GM18502 (cell line): ENCODE data around the gene SLC35F1.

Experiments used
- ATAC-seq: cut with Tn5 transposase; IDR thresholded peaks from one replicate; pipeline ENCODE4 v1.9.1; 2021; ENCODE audit warnings: mild to moderate bottlenecking; ENCODE audit not compliant: unreplicated experiment, poor library complexity

SLC35F1 gene

DNA sequence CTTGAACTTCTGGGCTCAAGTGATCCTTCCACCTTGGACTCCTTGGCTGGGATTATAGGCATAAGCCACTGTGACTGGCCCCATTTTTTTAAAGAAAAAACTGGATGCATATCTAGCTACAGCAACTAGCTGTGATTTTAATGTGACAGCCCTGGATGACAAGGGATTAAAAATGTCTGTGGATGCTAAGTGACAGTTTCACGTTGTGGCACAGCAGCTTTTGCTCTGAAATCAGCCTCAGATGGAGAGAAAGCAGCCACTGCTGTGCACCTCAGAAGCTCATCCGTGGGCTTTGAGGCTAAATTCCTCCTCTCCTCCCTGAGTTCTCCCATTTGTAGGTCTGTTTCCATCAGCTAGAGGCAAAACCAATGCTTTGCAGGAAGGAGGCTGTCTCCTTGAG is 195.3 kb downstream of the SLC35F1 start:
- ATAC-seq: no peak

DNA sequence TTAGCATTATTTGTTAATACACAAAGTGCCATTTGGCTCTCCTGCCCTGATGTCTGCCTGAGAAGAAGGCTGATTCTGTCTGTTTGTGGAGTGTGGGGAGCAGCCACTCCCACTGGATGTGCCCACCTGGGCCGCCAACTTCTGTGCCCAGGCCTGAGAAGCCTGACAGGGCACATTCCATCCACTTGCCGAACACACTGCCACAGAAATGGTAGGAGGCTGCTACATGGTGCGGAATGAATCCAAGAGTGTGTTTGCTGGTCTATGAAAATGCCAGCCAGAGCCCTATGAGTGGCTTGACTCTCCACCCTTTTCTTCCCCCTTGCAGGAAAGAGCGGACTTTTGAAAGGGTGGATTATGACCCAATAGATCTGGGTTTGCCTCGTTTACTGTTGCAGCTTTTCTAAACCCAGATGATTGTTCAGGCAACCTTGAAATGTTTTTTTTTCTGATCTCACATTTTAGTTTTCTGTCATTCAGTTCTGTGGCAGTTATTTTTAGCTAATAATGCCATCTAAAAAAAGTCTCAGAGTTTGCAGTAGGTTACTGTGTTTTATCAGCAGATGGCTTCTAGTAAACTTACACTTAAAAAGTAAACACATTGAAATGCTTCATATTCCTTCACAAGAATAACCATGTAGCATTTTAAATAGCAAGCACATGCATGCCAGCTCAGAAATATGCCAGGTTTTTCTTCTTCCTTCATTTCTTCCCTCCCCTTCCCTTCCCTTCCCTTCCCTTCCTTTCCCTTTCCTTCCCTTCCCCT is 196.5 kb downstream of the SLC35F1 start:
- ATAC-seq: no peak

GRCh38 chr6:118122161-118122725 is 215.2 kb downstream of the SLC35F1 start:
- ATAC-seq: no peak

DNA sequence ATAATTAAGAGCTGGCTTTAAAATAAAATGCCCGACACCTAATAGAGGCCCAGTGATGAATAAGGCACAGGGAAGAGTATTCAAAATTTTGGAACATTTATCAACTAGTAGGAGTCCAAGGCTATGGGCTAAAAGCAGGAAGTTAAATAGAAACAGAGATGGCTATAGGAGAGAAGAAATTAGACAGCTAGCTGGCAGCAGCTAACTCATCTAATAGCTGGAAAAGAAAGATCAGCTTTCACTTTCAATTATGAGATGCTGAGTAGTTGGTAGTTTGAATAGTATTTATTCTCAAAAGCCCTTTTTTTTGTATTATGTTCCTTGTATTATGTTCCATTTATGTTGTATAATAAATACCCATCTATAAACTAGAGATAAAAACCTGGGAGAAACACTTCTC is 215.7 kb downstream of the SLC35F1 start:
- ATAC-seq: no peak

GRCh38 chr6:118123503-118124037 is 216.5 kb downstream of the SLC35F1 start:
- no peak for ATAC-seq

- no peak for ATAC-seq
Observed at GRCh38 chr6:118124851-118125250, 217.8 kb downstream of the SLC35F1 start.

GRCh38 chr6:118128755-118129154 is 221.7 kb downstream of the SLC35F1 start:
- no peak for ATAC-seq

DNA sequence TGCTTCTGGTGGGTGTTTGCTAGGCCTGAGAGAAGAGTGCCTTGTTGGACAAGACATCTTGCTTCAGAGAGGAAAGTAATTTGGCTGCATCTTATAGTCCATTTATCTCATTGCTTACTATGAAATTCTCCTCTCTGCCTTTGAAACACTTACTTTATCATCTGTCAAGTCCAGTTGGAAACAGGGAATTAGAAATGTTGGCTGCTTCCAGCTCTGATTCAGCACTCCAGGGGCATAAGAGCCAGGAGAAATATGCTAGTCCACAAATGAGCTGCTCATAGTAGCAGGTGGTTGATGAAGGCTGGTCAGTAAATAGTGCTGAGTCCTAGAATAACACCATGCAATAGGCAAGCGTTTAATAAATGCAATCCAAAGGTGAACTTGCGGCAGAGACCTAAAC is 227.1 kb downstream of the SLC35F1 start:
- no peak for ATAC-seq

DNA sequence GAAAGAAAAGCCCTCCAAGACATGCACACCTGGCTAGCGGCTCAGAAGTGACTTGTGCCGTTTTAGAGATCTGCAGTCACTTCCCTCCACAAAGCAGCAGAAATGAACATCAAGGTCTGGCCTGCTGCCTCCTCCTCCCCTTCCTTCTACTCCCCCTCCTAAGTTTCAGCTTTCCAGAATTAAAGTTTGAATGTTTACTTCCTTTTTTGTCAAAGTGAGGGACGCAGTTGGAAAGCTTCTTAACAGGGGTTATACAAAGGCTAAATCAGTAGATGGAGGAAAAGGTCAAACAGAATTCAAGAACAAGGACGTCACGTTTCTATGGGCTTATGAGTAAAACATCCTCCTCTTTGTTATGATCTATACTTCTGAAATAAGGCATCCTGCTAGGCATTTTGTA is 227.7 kb downstream of the SLC35F1 start:
- no peak for ATAC-seq

GRCh38 chr6:118135371-118135770 is 228.3 kb downstream of the SLC35F1 start:
- no peak for ATAC-seq

DNA sequence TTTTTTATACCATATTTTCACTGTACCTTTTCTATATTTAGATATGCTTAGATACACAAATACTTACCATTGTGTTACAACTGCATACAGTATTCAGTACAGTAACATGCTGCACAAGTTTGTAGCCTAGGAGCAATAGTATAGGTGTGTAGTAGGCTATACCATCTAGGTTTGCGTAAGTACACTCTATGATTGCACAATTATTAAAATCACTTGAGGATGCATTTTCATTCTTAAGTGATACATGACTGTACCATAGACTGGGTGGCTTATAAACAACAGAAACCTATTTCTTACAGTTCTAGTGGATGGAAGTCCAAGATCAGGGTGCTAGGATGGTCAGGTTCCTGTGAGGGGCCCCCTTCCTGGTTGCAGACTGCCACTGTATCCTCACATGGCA is 234.1 kb downstream of the SLC35F1 start:
- no peak for ATAC-seq

- no peak for ATAC-seq
Observed at GRCh38 chr6:118146584-118146983, 239.5 kb downstream of the SLC35F1 start.

- ATAC-seq: no peak
Observed at GRCh38 chr6:118147511-118147910, 240.4 kb downstream of the SLC35F1 start.

DNA sequence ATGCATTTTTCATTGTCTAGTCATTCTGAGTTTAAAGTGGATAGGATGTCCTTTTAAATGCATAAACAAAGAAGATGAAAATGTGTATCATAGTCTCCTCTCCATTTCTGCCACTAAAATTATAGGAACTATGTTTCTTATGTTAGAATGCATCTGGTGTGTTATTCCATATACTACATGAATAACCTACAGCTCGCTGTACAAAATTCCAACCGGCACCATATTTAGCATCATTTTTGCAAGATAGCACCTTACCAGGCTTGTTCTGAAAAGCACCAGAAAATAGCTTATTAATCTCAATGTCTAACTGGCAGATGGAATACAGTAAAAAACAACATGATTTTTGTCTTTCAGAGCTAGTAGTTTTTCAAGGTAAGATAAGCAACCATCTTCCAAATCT is 241.5 kb downstream of the SLC35F1 start:
- no peak for ATAC-seq

GRCh38 chr6:118152524-118152923 is 245.5 kb downstream of the SLC35F1 start:
- no peak for ATAC-seq

- ATAC-seq: no peak
Observed at GRCh38 chr6:118161343-118161742, 254.3 kb downstream of the SLC35F1 start.

- ATAC-seq: no peak
Observed at GRCh38 chr6:118163542-118163941, 256.5 kb downstream of the SLC35F1 start.

DNA sequence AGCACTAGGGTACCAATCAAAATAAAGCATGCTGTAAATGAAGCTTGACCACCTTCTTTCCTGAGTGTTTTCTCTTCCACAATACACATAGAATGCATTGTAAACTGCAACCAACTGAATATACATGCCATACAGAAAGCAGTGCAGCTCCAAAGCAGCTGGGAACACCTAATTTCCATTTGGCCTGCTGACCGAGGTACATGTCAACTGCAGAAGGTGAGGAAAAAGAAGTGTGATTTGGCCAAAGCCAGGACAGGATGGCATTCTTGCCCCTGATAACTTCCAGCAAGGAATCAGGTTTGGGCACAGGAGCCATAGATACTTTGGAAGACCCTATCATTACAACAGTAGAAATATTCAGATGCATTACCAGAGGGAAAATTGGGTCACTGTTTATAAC is 258.4 kb downstream of the SLC35F1 start:
- ATAC-seq: no peak

GRCh38 chr6:118168421-118168820 is 261.4 kb downstream of the SLC35F1 start:
- ATAC-seq: no peak

DNA sequence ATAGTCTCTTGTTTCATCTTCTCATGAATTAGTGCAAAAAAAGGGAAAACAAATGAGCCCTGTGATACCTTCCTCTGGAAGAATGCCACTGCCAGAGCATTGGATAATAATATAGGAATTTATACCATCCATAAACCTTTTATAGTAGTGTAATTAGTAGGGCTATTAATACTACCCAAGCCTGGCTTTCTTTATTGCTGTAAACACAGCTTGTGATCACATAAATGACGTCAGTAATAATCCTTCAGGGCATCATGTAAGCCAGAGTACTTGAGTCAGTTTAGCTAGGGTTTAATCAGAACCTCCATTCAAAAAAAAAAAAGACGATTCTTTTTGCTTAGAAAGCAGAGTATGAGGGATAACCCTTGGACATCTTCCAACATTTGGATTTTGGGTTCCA is 264.8 kb downstream of the SLC35F1 start:
- no peak for ATAC-seq

GRCh38 chr6:118174071-118174470 is 267.0 kb downstream of the SLC35F1 start:
- no peak for ATAC-seq

GRCh38 chr6:118177720-118178119 is 270.7 kb downstream of the SLC35F1 start:
- no peak for ATAC-seq
